ENCODE data around the gene PRR13.

GRCh38 chr12:53399896-53400295 lies 41.6 kb upstream of the PRR13 start:
- no peak for TF ChIP-seq CTCF (IDR thresholded peaks at IDR 0.05)
- no peak for TF ChIP-seq POLR2A (IDR thresholded peaks at IDR 0.05)
- no peak for TF ChIP-seq EP300 (IDR thresholded peaks at IDR 0.05)
